GM21390 (cell line): Measurements from ENCODE around the gene PIH1D2.
"Not testable (repeated sequence)": the region's sequence is repeated elsewhere in the genome, so short reads cannot be mapped to it uniquely, and the experiment has no call there.

Experiments
- ATAC-seq: cut with Tn5 transposase; IDR thresholded peaks from one replicate; pipeline ENCODE4 v1.9.1; 2021; ENCODE audit not compliant: unreplicated experiment

Gene PIH1D2, protein sequence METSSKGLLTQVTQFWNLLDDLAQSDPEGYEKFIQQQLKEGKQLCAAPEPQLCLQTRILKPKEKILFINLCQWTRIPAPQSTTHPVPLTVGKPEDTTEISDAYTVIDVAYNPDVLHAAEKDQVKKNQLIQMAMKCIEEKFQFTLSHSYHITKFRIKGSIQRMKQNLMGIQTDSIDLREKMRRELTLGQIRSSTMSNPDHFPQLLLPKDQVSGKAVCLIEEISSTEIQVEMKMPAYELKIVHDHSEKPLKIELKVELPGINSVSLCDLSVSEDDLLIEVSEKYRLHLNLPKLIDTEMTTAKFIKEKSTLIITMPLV

DNA sequence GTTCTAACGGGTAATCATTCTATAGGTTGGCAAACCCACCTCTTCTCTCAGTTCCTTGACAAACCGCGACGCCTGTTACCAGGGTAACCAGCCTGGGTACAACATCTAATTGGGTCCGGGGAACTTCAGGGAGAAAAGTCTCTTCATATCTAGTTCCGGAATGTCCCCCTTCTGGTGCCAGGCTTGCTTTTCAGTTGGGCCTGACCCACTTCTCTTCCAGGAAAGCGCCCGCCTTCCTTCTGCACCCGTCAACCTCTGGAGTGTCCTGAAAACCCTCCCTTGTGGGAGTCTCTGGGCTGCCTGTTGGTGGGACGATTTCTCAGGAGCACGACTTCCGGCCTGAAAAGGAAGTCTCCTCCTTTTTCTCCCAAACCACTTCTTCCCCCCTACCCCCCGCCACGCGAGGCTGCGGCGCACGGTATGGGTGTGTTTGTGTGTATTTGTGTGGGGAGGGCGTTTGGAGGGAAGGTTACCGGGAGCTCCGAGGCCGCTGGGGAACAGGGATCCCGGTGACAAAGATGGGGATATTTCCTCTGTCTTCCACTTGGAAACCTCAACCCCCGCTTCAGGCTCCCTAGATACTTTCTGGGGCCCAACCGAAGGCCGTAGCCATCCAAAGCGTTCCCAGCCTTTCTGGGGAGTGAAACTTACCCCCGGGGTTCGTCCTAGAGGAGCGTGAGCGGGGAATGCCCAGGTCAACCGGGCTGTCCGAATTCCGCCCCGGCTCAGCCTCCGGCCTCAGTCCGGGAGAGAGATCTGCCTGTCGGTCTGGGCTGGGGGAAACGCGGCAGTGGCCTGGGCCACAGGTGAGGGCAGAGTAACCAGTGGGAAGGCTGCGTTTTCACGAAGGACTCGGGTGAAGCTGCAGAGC, at the start of gene PIH1D2, which contains the start of gene NKAPD1:
PIH1D2 (minus strand) TSS at position 77 of the 871 bp plus-strand sequence. CDS start 843 bp downstream, outside the sequence.
NKAPD1 (plus strand) TSS at position 359 of the 871 bp plus-strand sequence. CDS start 1,276 bp downstream, outside the sequence.
- peak; percentile 85 for ATAC-seq

DNA sequence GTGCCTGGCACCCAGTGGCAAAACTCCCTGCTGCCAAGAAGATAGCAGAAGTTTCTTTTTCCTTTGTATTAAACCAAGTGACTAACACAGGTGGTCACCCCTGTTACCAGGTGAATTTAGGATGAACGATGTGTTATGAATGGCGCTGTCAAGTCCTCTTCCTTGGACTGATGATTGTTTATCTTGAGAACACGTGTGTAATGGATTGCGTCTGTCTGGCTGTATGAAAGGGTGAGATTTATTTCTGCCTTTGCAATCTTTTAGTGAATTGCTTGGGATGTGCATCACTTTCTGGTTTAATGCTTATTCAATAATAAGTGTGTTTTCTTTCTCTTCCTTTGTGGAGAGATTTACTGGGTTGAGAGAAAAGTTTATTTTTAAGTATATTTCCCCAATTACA, 49.3 kb upstream of the PIH1D2 start:
- no peak for ATAC-seq

DNA sequence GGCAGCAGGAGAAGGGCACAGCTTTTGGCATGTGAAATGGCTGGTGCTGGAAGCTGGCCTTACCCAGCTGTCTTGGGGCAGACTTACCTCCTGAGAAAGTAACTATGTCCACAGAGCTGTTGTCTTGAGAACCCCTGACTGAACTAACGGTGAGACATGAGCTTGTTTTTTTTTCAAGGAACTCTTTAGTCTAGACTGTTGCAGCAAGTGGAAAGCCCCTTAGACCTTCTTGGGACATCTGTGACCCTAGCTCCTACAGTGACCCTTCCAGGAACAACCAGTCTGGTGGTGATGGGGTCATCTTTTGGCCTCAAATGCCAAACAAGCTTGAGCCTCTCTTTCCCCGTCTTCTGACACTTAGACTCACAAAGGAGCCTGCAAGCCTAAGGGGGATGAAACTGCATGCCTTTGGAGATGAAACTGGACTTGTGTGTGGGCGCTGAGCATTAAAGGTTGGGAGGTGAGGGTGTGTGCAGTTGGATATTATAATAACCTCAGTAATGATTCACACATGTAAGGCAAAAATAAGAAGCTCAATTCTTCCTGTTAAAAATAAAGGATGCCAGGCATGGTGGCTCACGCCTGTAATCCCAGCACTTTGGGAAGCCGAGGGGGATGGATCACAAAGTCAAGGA, 48.3 kb upstream of the PIH1D2 start:
- ATAC-seq: no peak

DNA sequence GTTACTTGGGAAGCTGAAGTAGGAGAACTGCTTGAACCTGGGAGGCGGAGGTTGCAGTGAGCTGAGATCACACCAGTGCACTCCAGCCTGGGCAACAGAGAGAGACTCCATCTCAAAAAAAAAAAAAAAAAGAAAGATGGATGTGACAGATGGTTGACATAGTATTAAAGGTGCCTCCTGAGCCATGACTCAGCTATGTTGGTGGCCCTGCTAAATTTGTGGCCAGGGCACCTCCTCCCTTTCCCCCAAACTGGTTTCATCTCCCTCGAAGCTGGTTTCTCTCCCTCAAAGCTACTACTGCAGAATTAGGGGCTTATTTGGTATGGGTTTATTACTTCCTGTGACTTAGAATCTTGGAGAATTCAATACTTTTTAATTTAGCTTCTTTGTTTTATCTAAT, 44.4 kb upstream of the PIH1D2 start:
- no peak for ATAC-seq

DNA sequence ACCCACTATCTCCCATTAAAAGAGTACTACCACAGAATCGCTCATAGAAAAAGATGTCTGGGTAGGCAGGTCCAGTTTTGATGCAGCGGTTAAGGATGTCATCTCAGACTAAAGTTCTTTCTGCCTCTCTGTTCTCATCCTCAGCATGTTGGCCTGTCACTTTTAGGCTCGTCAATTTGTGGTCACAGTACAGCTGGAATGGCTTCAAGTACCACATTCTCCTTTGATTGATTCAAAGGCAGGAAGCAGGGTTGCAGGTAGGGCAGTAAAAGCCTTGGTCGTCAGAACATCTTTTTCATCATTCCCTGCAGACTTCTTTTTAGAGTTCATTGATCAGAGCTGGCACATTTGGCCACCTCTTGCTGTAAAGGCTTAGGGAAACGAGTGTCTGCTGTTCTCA, 41.6 kb upstream of the PIH1D2 start:
- no peak for ATAC-seq

DNA sequence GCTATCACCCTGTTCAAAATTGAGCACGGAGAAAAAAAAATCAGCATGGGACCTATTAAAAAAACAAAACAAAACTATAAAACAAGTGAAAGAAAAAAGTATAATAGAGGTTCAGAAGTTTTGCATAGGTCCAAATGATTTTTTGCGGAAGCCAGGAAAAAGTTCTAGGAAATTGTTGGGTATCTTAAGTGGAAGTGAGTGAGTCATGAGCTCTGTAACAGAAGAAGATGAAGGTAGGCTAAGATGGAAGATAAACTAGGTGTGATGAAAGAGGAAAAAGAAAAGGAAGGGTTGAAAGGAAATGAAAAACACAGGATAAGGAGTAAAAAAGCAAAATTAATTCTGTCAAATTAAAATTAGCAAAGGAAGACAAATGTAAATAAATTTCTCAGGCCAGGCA, 40.6 kb upstream of the PIH1D2 start:
- no peak for ATAC-seq

DNA sequence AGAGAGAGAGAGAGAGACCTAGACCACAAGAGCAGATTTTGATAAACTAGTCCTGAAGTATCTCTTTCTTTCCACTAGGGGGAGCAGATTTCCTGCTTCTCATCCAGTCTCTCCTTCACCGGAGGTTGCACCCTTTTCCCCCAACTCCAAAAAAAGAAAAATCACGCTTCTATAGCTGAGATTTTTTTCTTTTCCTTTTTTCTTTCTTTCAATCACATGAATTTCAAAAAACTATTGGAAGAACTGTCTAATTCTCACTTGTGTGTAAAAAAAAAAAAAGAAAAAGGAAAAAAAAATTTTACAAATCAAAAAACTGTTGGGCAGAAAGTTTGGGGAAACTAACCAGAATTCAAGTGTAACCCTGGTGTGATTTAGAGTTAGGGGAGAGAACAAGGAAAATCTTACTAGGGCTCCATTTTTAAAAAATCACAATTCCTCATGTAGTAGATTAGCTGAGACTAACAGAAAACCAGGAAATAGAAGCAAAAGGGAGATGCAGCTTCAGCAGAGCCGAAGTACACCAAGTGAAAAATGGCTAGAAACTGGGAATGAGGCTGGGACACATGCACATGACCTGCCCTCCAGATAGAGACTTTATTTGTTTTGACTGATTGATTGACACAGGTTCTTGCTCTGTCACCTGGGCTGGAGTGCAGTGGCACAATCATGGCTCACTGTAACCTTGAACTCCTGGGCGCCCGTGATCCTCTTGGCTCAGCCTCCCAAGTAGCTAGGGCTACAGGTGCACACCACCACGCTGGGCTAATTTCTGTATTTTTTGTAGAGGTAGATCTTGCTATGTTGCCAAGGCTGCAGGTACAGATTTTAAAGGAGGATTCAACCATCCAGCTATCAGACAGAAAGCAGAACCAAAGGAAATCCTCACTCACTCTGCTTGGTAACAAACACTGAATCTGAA, 40.0 kb upstream of the PIH1D2 start:
- ATAC-seq: no peak

DNA sequence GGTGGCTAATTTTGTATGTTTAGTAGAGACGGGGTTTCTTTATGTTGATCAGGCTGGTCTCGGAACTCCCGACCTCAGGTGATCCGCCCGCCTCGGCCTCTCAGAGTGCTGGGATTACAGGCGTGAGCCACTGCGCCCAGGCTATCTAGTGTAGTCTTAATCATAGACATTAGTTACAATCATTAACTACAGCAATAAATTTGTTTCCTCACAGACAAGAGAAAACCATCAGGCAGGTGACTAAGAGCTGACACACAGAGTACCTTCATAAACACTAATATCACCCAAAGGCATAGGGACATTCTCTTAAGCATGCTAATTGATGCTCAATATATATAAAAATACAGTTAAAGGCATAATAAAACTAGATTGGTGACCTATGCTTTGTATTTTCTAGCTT, 32.3 kb upstream of the PIH1D2 start:
- no peak for ATAC-seq

DNA sequence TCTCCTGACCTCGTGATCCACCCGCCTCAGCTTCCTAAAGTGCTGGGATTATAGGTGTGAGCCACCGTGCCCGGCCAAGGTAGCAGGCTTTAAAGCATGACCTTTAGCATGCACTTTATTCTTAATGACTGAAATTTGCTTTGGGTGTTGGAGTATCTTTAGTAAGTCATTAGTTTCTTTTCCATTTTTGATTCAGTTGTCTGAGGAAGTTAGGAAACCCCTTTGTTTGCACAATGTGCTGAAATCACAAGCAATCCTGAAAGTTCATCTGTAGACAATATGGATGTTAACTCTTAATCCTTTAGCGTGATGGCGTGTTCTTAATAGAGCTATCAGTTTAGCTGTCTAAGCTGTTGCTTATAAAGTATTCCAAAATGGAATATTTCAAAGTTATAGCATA, 29.6 kb upstream of the PIH1D2 start:
- ATAC-seq: no peak

DNA sequence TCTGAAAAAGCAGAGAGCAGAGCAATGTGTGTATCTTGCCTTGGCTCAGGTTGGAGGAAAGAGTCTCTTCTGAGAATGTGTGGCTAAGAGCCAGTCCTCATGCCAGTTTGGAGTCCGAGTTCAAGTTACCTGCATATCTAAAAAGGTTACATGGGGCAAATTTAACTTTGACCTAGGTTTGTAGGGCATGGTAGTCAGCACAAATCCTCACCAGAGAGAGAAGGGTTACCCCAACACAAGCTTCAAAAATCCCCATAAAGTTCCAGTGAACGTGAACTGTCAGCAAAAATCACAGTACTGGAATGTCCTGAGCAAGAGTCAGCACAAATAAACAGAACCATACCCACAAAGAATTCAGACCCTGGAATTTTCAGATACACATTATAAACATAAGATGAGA, 26.6 kb upstream of the PIH1D2 start:
- no peak for ATAC-seq

DNA sequence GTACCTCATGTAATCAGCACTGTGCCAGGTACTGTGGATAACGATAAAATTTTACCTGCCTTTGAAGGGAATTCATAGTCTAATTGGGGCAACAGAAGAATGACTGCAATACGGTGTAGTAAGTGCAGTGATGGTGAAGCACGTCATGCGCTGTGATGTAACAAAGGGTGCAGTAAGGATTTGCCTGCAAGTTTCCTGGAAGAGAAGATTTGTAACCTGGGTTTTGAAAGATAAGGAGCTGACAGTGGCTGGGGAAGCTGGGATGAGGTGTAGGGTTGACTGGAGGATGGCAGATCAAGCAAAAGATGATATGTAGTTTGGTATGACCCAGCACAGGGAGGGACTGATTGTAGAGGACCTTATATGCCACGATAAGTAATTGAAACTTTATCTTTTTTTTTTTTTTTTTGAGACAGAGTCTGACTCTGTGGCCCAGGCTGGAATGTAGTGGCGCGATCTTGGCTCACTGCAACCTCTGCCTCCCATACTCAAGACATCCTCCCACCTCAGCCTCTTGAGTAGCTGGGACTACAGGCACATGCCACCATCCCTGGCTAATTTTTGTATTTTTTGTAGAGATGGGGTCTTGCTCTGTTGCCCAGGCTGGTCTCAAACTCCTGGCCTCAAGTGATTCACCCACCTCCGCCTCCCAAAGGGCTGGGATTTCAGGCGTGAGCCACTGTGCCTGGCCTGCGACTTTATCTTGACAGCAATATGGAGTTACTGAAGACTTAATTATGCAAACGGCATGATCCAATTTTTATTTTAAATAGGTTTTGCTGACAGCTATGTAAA, 24.1 kb upstream of the PIH1D2 start:
- no peak for ATAC-seq

DNA sequence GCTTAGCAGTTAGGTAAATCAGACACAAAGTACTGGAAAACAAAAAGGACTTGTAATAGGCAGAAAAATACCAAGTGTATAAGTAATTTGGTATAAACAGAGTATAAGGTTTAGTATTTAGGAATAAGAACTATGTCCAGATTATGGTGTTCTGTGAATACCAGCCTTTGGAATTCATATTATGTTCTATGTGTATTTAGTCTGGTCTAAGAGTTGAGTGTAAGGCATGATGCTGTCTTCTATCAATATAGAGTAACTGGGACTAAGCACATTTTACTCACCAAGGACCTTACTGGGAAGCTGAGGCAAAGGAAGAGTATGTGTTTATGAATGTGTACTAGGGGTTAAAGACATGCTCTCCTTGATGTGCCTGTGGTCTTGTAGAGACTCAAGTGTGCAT, 22.4 kb upstream of the PIH1D2 start:
- no peak for ATAC-seq

DNA sequence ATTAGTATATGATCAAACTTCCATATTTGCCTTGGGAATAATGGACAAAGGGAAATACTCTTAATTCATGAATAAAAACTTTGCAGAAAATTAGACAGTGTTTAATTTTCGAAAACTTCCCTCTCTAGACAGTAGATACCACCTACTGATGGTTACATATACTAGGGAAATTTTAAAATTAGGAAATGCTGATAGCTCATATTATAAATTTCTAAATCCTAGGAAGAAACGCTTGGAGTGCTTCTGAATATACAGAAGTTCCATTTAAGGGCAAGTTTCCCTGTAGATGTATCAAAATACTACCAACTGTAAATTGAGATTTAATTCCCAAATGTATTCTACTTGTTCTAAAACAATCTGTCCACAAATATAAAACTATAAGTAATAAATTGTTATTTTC, 21.5 kb upstream of the PIH1D2 start:
- ATAC-seq: not testable (repeated sequence)

DNA sequence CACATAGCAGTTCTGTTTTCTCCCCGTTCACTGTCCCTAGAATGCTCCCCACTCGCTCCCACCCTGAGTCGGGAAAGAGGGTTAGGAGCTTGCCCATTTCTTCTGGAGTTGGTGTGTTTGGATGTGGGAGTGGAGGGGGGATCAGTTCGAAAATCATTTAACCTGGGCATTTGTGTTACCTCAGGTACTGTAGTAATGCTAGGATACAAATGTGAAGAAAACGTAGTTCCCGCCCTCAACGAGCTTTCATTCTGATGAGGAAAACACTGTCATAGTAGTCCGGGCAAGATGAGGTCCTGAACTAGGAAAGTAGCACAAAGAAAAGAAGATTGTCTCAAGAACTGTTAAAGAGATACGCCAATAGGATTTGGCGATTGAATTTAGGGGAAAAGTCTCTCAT, 13.4 kb upstream of the PIH1D2 start:
- ATAC-seq: no peak

DNA sequence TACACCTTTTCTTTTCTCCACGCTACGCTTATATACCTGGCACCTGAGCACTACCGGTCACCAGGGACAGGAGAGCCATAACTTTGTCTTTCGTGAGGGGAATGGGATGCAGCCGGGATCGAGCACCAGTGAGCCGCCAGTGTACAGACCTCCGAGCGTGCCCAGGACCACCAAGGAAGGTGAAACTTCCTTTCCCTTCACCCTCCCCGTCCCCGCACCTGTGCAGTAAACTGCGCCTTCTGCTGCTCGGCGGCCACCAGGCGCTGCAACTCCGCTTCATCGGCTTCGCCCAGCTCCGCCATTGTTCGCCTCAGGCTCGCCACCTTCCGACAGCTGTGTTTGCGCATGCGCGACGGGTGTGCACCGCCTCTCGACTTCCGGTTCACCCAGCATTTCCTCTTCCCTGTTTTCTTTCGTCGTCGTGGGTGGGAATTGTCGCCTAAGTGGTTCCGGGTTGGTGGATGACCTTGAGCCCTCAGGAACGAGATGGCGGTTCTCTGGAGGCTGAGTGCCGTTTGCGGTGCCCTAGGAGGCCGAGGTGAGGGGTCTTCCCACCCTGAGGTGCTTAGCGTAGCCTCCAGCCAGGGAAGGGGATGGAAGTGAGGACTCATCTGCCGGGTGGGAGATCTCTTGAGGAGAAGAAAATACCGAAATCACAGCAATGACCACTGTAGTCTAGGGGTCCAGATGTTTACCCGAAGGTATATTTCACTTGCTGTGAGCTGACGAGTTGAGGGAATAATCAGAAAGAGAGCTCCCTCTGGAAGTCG, 12.8 kb upstream of the PIH1D2 start, which contains the start of the genes SDHD and TIMM8B:
SDHD (plus strand) TSS at position 452 of the 770 bp plus-strand sequence; CDS start at position 487, 35 bp downstream.
TIMM8B (minus strand) TSS at position 335 of the 770 bp plus-strand sequence; CDS start at position 302, 33 bp downstream.
- peak; percentile 86 for ATAC-seq

DNA sequence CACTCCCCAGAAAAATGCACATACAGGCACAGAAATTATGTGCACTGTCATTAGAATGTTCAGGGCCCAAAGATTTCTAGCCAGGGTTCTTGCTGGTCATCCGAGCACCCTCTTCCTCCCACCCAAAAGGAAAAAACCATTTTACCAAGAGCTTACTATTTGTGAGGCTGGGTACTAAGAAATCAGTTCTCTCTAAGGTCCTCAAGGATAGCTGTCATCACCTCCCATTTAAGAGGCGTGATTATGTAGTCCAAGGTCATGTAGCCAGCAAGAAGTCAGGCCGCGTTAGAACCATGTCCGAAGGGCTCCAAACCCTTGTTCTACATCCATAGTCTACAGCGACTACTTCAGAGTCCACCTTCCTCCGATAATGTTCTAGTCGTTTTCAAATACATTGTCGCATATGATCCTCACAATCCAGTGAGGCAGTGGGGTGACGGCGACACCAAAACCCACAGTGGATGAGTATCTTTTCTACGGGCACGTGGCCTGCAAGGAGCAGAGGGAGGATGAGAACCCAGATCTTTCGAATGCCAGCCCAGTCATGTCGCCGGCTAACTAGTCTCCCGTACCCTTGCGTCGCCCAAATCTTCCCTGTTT, 12.1 kb upstream of the PIH1D2 start:
- ATAC-seq: peak; percentile 25

DNA sequence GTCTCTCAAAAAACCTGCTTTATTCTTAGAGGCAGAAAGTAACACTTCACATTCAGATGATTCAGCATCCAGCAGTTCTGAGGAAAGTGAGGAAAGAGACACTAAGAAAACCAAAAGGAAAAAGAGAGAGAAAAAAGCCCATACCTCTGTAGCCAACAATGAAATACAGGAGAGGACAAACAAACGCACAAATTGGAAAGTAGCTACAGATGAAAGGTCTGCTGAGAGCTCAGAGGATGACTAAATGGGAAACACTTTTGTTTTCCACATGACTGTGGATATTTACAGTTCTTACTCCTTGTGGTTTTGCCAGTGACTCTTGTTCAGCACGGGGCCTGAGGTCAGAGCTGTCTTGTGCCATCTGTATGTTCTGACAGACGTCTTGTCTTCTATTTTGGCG, 8.9 kb upstream of the PIH1D2 start:
- ATAC-seq: no peak

DNA sequence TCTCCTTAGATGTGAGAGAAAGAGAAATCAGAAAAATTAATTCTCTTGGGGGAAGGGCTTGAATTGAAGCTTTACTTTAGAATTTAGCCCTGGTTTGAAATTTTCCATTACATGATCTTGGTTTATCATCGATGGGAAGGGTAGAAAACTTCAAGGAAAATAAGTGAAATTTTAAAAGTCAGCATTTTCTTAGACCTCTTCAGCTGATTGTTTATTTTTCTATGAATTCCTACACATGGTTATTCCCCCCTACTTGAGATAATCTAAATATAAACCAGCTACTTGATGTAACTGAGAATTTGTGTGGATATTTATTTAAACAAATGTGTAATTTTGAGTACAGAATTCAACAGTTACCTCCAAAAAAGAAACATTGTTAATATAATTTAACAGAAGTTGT, 10.9 kb downstream of the PIH1D2 start:
- no peak for ATAC-seq
